Measurements from ENCODE around the gene PDE10A. TPM values are rescaled to one million over a fixed set of nuclear protein-coding genes. Genes with fewer than 3 reads are reported as not detected.

PDE10A gene
- total RNA-seq, 1 experiment from 2014 or later: 0.31 TPM

GRCh38 chr6:165698868-165699267, 35.8 kb upstream of the PDE10A start:
- H3K4me2 ChIP-seq (ENCODE audit: insufficient read depth, insufficient read length, low read length): no peak overlapping the region
- peaks cover 10% of the 10 kb centered on the region for H3K27me3 Mint-ChIP-seq (ENCODE audit: low read depth)
- no peak overlapping the region for H3T11ph ChIP-seq (ENCODE audit: low read length)
- H3K27ac ChIP-seq (ENCODE audit: insufficient read length, low read depth, low read length): no peak overlapping the region
- no peak for DNase-seq
- H4K8ac ChIP-seq (replicated peaks; ENCODE audit: insufficient read length, low read depth, low read length): no peak overlapping the region
- H4K91ac ChIP-seq (ENCODE audit: insufficient read length, low read depth, low read length): no peak overlapping the region
- no peak overlapping the region for H3K14ac ChIP-seq (ENCODE audit: insufficient read depth, low read length)
- no peaks in the 10 kb centered on the region for H3K79me2 ChIP-seq (ENCODE audit: insufficient read depth, low read length)
- no peak overlapping the region for H2BK5ac ChIP-seq (ENCODE audit: insufficient read length, low read length)
- H3K56ac ChIP-seq (ENCODE audit: insufficient read length, low read depth, low read length): no peak overlapping the region
- no peaks in the 10 kb centered on the region for H3K27me3 ChIP-seq (ENCODE audit: insufficient read depth, low read length)
- no peak overlapping the region for H4K5ac ChIP-seq (ENCODE audit: insufficient read length, low read depth, low read length)
- no peak overlapping the region for H2BK120ac ChIP-seq (ENCODE audit: low read depth, low read length, poor library complexity, severe bottlenecking)
- no peaks in the 10 kb centered on the region for H3K79me1 ChIP-seq (ENCODE audit: insufficient read depth, low read depth, low read length, poor library complexity, severe bottlenecking)
- no peak overlapping the region for H2AFZ ChIP-seq (ENCODE audit: low read length)
- H3K4ac ChIP-seq (ENCODE audit: low read depth, low read length): no peak overlapping the region
- H3K36me3 Mint-ChIP-seq (ENCODE audit: insufficient read depth in 1 of 3, low read depth in 3 of 3): peaks cover 0 to 4% (median 0%) of the 10 kb centered on the region in 3 experiments; a peak in 2 of 7 replicates
- H4K20me1 ChIP-seq (ENCODE audit: control insufficient read depth, insufficient read depth, insufficient read length): no peaks in the 10 kb centered on the region
- peaks cover 2 to 12% of the 10 kb centered on the region in 2 experiments; a peak in 2 of 4 replicates for H3K4me1 Mint-ChIP-seq
- H3K9ac ChIP-seq (ENCODE audit: extremely low read depth, insufficient read length, low read length): no peak overlapping the region
- no peak overlapping the region for H2AK5ac ChIP-seq (ENCODE audit: insufficient read length, low read length)
- no peaks in the 10 kb centered on the region for H3K9me3 ChIP-seq (ENCODE audit: control insufficient read depth, low read depth, low read length)
- no peaks in the 10 kb centered on the region for H3K4me1 ChIP-seq (ENCODE audit: insufficient read depth, low read length)
- no peak overlapping the region for H2BK12ac ChIP-seq (ENCODE audit: insufficient read length, low read depth, low read length)
- no peaks in the 10 kb centered on the region for H3K23me2 ChIP-seq (ENCODE audit: insufficient read length, low read depth, low read length, poor library complexity, severe bottlenecking)
- H3K4me3 Mint-ChIP-seq: no peak overlapping the region
- H3K23ac ChIP-seq (ENCODE audit: insufficient read length, low read depth, low read length): no peak overlapping the region
- TF ChIP-seq, protein P1, sequence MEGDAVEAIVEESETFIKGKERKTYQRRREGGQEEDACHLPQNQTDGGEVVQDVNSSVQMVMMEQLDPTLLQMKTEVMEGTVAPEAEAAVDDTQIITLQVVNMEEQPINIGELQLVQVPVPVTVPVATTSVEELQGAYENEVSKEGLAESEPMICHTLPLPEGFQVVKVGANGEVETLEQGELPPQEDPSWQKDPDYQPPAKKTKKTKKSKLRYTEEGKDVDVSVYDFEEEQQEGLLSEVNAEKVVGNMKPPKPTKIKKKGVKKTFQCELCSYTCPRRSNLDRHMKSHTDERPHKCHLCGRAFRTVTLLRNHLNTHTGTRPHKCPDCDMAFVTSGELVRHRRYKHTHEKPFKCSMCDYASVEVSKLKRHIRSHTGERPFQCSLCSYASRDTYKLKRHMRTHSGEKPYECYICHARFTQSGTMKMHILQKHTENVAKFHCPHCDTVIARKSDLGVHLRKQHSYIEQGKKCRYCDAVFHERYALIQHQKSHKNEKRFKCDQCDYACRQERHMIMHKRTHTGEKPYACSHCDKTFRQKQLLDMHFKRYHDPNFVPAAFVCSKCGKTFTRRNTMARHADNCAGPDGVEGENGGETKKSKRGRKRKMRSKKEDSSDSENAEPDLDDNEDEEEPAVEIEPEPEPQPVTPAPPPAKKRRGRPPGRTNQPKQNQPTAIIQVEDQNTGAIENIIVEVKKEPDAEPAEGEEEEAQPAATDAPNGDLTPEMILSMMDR (conservative IDR thresholded peaks at IDR 0.05): no peak
- H2BK20ac ChIP-seq (ENCODE audit: low read depth, low read length, poor library complexity, severe bottlenecking): no peak overlapping the region
- H2BK15ac ChIP-seq (ENCODE audit: low read depth, low read length): no peak overlapping the region
- H3K18ac ChIP-seq (ENCODE audit: insufficient read length, low read depth, low read length): no peak overlapping the region
- peaks cover 5 to 10% of the 10 kb centered on the region in 2 experiments for H3K9me3 Mint-ChIP-seq
- H3K27ac Mint-ChIP-seq: no peak overlapping the region

Measured in H9 (cell line).